Stimulated activated CD4-positive, alpha-beta T cell treated with anti-CD3 and anti-CD28 coated beads, Interleukin-15, amount 100 ng/mL, for 48 hours (primary cell): ENCODE results near the gene CYP2C9.
"Not testable (repeated sequence)": the region's sequence is repeated elsewhere in the genome, so short reads cannot be mapped to it uniquely, and the experiment has no call there.

Source experiments
- DNase-seq, 2 donors: peaks; one replicate each; pipeline ENCODE4 v3.0.0-alpha.2; 2020; ENCODE audit warnings: low read depth in 2 of 2

Gene CYP2C9

DNA sequence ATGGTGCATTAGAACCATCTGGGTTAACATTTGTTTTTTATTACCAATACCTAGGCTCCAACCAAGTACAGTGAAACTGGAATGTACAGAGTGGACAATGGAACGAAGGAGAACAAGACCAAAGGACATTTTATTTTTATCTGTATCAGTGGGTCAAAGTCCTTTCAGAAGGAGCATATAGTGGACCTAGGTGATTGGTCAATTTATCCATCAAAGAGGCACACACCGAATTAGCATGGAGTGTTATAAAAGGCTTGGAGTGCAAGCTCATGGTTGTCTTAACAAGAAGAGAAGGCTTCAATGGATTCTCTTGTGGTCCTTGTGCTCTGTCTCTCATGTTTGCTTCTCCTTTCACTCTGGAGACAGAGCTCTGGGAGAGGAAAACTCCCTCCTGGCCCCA lies at the start of gene CYP2C9:
Gene CYP2C9, plus strand, starts transcription at position 276 of the 400 bp plus-strand sequence. Its CDS starts 25 bp downstream, at position 301.
- DNase-seq: no peak

DNA sequence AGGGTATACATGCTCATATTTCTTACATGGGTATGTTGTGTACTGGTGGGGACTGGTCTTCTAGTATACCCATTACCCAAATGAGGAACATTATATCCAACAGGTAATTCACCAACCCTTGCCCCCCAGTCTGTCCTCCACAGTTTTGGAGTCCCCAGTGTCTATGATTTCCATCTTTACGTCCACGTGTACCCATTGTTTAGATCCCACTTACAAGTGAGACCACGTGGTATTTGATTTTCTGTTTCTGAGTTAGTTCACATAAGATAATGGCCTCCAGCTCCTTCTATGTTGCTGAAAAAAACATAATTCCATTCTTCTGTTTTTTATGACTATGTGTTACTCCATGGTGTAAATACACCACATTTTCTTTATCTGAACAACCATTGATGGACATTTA lies 49.3 kb upstream of the CYP2C9 start:
- no peak for DNase-seq

DNA sequence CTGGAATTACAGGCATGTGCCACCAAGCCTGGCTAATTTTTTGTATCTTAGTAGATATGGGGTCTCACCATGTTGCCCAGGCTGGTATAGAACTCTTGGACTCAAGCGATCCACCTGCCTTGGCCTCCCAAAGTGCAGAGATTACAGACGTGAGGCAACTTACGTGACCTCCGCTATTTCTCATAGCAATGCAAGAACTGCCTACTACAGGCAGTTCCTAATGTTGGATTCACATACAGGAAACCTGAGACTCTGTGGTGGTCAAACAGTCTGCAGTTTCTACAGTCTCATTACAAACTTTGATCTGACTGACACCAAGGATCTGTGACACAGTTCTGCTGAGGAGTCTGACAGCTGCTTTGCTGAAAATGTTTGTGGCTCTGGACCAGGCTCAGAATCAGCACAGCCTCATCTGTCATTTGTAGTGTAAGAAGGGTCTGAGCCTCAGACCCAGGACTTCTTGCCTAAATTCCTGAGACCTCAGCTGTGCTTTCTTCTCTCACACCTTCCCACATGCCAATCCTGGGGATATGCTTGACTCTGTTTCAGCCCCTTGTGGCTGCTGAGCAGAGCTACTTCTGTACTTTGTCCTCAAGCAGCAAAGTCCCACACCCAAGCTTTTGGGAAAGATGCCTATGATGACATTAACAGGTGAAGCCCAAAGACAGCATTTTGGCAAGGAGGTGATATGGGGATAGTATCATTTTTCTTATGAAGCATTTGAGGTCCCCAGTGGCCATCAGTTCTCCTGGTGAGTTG lies 48.0 kb upstream of the CYP2C9 start:
- no peak for DNase-seq

DNA sequence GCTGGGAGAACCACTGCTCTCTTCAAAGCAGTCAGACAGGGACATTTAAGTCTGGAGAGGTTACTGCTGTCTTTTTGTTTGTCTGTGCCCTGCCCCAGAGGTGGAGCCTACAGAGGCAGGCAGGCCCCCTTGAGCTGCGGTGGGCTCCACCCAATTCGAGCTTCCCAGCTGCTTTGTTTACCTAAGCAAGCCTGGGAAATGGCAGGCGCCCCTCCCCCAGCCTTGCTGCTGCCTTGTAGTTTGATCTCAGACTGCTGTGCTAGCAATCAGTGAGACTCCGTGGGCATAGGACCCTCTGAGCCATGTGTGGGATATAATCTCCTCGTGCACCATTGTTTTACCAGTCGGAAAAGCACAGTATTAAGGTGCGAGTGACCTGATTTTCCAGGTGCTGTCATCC lies 40.0 kb upstream of the CYP2C9 start:
- not testable (repeated sequence) for DNase-seq

DNA sequence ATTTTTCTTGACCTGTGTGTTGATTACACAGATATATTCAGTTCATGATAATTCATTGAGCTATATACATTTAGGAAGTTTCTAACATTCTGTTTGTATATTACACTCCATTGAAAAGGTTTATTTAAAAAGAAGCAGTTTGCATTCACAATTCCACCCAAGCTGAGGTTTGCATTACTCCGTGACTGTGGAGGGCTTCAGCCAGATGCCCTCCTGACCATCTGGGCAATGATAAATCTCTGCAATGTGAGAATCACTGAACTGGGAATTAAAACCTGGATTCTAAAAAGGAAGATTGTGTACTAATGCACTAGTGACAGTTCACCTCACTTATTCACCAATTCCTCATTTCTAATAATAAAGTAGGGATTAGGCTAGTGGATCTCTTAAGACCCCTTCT lies 36.4 kb upstream of the CYP2C9 start:
- DNase-seq: no peak

DNA sequence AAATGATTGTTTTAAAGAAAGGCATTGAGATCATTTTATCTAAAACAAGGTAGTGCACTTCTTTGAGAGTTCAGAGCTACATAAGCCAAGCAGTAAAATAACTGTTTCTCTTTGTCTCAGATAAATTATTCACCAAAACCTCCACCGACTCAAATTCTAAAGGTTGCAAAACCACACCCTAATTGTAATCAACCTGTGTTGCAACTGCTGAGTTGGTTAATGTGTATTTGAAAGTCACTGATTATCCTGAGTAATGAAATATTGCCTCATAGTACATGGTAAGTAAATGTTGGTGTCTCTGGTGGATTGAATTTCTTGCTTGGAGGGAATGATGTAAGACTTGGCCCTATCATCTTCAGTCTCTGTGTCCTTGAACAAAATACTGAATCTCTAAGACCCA lies 35.9 kb upstream of the CYP2C9 start:
- no peak for DNase-seq

DNA sequence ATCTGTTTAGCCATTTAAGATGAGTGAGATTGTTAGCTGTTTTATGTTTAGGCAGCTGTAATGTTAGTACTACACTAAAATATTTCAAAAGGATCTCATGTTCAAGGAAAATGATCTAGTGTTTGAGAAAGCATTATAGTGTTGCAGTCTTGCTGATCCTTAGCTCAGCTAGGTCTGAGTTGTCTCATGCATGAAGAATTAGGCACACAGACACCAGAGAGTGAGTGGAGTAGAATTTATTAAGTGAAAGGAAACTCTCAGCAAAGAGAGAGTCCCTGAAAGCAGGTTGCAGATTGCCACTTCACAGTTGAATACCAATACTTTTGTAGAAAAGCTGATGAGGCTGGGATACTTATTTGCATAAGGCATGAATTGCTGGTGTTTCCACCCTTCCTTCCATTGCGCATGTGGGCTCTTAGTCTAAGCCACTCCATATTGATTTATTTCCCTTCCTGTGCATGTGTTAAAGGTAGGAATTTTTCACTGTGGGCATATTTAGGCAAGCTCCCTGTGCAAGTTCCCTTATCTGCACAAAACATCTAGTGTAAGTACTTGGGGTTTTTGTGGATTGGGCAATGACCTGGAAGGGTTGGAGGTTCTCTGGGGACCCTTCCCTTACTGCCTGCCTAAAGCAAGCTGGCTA lies 33.8 kb upstream of the CYP2C9 start:
- not testable (repeated sequence) for DNase-seq

DNA sequence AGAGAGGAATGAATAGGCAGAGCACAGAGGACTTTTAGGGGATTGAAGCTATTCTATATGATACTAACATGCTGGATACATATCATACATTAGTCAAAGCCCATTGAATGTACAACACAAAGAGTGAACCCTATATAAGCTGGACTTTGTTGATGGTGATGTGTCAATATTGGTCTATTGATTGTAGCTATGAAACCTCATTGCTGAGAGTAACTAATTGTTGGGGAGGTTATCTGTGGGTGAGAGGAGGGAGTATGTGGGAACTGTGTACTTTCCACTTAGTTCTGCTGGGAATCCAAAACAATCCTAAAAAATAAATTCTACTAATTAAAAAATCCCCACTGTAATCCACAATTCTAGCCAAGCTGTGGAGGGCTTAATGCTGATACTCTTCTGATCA lies 22.0 kb upstream of the CYP2C9 start:
- DNase-seq: no peak

DNA sequence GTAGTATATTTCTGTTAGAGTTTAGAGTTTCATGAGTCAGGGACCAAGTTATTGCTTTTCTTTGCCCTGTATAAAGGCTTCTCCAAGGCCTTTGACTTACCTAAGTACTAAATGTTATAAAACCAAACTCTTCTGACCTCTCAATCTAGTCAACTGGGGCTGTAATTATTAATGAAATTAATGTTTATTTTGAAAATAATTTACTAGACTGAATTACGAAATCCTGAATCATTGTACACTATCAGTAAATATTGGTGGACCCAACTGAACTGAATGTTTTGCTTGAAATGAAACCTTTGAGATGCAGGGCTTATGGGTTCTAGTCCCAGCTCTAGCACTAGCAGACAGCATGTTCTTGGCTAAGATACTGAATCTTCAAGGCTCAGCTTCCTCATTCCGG lies 1.7 kb upstream of the CYP2C9 start:
- DNase-seq: no peak

DNA sequence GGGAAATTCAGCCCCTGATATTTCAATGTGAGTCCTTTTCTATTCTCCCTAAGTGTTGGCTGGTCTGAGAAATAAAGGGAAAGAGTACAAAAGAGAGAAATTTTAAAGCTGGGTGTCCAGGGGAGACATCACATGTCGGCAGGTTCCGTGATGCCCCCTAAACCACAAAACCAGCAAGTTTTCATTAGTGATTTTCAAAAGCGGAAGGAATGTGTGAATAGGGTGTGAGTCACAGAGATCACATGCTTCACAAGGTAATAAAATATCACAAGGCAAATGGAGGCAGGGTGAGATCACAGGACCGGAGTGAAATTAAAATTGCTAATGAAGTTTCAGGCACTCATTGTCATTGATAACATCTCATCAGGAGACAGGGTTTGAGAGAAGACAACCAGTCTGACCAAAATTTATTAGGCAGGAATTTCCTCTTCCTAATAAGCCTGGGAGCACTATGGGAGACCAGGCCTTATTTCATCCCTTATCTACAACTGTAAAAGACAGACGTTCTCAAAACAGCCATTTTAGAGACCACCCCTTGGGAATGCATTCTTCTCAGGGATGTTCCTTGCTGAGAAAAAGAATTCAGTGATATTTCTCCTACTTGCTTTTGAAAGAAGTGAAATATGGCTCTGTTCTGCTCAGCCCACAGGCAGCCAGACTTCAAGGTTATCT lies 5.1 kb downstream of the CYP2C9 start:
- not testable (repeated sequence) for DNase-seq

DNA sequence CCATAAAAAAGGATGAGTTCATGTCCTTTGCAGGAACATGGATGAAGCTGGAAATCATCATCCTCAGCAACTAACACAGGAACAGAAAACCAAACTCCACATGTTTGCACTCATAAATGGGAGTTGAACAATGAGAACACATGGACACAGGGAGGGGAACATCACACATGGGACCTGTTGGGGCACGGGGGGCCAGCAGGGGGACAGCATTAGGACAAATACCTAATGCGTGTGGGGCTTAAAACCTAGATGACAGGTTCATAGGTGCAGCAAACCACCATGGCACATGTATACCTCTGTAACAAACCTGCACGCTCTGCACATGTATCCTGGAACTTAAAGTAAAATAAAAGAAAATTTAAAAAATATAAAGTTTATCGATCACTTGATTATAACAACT lies 7.7 kb downstream of the CYP2C9 start:
- not testable (repeated sequence) for DNase-seq

DNA sequence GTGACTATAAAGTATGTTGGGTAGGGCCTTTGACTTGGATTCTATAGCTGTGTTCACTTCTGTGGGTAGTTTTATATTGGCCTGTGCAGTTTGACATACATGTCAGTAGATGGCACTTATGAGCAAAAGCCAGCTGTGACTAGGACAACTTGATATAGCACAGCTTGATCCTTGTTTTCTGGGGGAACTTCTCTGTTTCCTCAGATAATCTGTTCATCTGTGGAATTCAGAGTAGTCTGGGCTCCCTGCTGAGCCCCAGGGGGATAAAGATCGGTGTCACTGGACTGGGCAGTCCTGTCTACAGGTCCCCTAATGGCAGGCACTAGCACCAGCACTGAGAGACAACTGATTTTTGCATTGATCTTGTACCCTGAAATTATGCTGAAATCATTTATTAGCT lies 25.4 kb downstream of the CYP2C9 start:
- no peak for DNase-seq

DNA sequence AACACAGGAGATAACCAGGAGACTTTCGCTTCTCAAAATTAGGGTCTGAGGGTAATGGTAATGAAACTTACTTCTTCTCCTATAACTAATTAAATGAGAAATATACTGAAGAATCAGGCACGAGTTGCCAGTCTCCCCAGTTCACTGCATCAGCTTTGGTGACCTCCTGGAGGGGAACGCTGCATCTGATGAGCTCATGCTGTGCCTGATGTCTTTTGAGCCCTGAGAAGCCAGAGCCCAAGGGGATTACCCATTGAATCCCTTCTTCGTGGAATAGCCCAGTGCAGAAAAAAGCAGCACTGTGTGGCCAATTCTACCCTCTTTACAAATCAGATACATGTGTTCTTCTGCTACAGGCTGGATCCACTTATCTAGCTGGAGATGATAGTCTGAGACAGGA lies 45.1 kb downstream of the CYP2C9 start:
- DNase-seq: no peak

DNA sequence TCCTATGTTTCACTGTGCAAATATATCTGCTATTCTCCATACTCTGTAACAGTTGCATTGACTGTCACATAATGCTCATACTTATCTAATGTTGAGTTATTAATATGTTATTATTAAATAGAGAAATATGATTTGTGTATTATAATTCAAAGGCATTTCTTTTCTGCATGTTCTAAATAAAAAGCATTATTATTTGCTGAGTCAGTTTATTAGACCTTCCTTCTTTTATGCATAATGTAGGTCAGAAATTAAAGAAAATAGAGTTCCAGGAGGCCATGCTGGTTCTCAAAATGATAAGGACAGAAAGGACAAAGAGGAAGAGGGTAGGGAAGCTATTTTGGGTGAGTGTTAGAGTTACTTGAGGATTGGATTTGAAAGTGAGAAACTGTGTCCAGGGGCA lies 50.7 kb downstream of the CYP2C9 start:
- no peak for DNase-seq

DNA sequence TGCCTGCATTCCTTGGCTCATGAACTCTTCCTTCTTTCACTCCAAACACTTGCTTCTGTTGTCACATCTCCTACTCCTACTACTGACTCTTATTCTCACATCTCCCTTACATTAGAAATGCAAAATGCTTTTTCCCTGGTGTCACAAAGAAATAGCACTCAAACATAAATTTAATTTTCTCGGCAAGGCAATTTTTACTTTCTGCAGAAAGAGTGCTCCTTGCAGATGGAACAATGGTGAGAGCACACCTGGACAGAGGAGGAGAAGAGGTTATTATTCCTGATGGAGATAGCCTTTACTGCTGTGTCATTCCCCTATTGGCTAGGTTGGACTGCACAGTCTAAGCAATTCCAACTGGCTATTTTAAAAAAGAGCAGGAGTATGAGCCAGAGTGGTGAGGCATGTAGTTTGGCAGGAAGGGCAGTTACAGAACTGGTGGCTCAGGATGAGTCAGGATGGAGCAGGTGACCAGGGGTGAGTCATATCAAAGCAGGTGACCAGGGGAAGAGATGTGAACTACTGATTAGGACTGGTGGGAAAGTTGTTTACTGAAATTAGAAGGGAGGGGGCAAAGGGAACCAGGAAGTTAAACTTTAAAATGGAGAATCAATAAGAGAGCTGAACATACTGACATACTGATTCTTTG lies 52.9 kb downstream of the CYP2C9 start:
- no peak for DNase-seq

DNA sequence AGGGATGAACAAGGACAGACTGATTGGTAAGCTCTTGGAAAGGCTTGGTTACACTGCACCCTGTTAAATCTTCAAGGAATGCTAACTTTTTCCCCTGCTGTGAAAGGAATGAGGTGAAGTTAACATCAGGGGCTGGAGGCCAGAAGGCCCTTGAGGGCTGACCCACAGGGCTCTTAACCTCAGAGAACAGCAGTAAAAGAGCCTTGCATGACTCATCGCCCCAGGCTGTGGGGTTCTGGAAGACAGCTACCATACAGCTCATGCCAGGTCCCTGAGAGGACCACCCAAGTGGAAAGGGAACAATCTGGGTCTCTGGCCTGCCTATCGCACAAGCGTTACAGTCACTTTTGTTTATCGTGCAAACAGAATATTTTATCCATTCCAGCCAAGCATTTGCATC lies 54.4 kb downstream of the CYP2C9 start:
- DNase-seq: no peak

DNA sequence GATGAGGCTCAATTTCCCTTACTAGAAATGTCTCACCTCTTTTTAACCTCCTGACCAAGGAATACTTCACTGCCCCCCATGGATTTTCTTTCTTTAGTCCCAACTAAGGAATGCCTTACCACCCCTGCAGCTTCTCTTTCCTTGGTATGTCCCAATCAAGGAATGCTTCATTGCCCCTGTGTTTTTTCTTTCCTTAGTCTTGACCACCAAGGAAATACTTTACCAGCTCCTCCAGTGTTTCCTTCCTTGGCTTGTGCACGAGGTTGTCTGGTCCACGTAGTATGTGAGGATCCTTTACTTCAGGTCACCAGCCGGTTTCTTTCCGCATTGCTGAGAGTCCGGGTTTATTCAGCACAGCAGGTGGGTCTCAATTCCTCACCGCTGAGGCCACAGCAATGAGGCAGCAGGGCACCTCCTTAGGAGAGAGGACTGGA lies 59.3 kb downstream of the CYP2C9 start:
- no peak for DNase-seq

DNA sequence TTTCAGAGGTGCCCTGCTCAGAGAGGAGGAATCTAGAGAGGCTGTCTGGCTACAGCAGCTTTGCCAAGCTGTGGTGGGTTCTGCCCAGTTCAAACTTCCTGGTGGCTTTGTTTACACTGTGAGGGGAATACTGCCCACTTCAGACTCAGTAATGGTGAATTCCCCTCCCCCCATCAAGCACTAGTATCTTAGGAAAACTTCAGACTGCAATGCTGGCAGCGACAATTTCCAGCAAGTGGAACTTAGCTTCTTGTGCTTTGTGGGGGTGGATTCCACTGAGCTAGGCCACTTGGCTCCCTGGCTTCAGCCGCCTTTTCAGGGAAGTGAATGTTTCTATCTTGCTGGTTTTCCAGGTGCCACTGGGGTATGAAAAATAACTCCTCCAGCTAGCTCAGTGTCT lies 88.0 kb downstream of the CYP2C9 start:
- no peak for DNase-seq

DNA sequence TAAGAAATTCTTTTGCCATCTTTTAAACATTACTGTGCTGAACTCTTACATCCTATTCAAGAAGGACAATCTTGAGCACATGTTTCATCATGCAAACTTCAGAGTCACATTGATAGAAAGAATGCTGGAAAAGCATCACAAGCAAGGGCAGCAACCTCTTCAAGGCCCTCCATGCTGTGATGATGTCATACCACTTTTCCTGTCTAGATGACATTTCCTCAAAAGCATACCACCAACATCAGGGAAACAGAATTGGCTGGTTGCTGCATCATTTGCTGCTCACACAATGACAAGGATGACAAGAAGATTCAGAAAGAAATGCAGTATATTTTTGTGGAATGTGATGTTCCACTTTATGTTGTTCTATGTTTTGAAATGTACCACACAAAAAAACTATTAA lies 93.2 kb downstream of the CYP2C9 start:
- DNase-seq: no peak

DNA sequence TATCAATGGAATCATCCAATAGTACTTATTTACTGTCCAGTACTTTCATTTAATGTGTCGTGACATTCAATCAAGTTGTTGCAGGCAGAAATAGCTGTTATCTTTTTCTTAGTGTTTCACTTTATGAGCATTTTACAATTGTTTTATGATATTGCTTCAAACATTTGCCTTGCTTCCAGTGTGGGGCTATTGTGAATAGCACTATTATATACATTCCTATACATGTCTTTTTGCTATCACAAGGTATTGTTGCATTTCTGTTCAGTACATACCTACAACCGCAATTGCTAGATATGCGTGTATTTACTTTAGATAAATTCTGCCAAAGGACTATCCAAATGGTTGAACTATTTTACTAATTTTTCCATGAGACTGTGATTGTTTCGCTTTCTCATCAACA lies 95.9 kb downstream of the CYP2C9 start:
- DNase-seq: no peak

DNA sequence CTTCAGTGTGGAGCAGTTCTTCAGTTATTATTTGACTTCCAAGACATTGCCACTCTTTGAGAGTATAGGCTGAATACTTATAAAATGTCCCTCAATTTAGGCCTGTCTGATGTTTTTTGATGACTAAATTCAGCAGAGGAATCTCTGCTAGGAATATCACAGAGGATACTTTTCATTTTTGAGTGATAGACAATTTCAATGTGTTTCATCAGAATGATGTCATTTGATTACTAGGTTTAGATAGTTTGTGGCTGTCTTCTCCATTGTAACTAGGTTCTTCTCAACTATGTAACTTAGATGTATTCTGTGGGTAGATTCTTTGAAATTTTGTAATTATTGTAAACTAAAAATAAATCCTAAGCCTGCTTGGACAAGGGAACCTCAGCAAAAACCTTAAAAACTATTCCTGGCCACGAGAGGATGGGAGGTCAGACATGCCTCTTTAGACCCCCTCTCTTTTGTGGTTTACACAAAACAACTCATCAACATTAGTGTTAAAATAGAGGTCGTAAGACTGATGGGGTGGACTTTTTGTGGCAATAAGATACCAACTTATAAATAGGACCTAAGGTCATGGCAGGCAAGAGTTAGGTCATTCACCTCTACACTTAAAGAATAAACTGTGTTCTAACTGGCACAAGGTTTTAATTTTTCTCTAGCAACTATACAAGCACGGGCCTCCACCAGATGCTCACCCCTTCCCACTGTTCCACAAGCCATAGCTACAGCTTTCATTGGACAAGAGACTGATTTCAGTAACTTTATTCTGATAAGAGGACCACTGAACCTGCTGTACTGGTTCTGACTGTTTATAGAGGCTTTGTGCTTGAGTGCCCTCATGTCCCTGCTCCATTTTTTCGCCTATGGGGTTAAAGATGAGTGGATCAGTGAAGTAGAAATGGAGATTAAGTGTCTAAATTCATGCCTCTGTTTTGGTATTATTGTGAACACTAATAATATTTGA lies 97.2 kb downstream of the CYP2C9 start:
- no peak for DNase-seq
